Fibroblast of pulmonary artery (primary cell): ENCODE measurements around the gene KLRC3.
"Not testable (repeated sequence)": the region's sequence is repeated elsewhere in the genome, so short reads cannot be mapped to it uniquely, and the experiment has no call there.

Experiments used
- DNase-seq: peaks from one replicate; pipeline ENCODE4 v3.0.0-alpha.2; 2010; ENCODE audit warnings: low read depth
- H3K4me3 ChIP-seq: replicated peaks from 2 replicates; pipeline ENCODE4 v1.5.1; 2011; ENCODE audit warnings: low read depth, mild to moderate bottlenecking, control low read depth, low read length, moderate library complexity
- TF ChIP-seq, protein P1 (sequence below): IDR thresholded peaks from 2 replicates; pipeline ENCODE4 v1.5.1; 2011; ENCODE audit warnings: mild to moderate bottlenecking, control low read depth, low read length, inconsistent platforms; ENCODE audit errors: missing control alignments

KLRC3 gene

DNA sequence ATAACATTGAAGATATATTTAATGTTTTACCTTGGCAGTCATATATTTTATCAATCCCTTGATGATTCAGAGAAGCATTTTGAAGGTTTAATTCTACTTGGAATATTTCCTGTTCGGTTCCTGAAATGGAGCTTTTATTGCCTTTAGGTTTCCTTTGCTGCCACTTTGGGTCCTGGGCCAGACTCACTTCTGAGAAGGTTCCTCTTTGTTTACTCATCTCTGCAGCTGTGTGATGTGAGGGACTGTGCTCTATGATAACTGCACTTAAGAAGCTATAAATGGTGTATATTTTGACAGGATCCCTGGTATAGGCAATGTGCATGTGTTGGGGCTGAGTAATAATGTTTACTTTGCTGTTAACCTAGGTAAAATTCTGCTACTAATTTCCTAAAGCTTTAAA lies at the start of gene KLRC3:
Gene KLRC3, minus strand, starts transcription at position 262 of the 400 bp plus-strand sequence. Its CDS starts 45 bp downstream, at position 217.
- DNase-seq, H3K4me3 ChIP-seq: not testable (repeated sequence)

DNA sequence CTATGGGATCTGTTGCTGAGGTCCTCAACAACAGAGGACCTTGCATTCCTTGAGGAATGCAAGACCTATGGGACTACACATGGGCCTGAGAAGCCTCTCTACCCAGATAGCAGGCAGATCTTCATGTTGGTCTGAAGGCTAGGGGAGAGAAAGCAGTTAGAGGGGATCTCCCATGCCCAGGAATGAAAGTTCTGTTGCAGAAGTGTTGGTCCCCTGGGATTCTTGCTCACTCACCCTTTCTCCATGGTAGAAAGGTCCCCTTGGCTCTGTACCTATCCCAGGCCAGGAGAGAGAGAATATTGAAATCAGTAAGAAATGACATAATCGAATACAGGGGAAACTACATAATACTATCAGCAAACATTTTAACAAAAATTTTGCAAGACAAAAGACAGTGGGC lies 49.3 kb upstream of the KLRC3 start:
- DNase-seq, result no peak
- no peak overlapping the region for H3K4me3 ChIP-seq
- TF ChIP-seq, protein P1, sequence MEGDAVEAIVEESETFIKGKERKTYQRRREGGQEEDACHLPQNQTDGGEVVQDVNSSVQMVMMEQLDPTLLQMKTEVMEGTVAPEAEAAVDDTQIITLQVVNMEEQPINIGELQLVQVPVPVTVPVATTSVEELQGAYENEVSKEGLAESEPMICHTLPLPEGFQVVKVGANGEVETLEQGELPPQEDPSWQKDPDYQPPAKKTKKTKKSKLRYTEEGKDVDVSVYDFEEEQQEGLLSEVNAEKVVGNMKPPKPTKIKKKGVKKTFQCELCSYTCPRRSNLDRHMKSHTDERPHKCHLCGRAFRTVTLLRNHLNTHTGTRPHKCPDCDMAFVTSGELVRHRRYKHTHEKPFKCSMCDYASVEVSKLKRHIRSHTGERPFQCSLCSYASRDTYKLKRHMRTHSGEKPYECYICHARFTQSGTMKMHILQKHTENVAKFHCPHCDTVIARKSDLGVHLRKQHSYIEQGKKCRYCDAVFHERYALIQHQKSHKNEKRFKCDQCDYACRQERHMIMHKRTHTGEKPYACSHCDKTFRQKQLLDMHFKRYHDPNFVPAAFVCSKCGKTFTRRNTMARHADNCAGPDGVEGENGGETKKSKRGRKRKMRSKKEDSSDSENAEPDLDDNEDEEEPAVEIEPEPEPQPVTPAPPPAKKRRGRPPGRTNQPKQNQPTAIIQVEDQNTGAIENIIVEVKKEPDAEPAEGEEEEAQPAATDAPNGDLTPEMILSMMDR, result no peak

DNA sequence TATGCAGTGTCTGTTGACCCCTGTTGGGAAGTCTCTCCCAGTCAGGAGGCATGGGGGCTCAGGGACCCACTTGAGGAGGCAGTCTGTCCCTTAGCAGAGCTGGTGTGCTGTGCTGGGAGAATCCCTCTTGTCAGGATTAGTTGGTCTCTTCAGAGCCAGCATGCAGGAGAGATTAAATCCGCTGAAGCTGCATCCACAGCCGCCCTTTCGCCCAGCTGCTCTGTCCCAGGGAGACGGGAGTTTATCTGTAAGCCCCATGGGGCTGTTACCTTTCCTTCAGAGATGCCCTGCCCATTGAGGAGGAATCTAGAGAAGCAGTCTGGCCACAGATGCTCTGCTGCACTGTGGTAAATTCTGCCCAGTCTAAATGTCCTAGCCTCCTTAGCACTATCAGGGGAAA lies 45.9 kb upstream of the KLRC3 start:
- no peak overlapping the region for H3K4me3 ChIP-seq
- TF ChIP-seq, protein P1, result no peak
- no peak for DNase-seq

DNA sequence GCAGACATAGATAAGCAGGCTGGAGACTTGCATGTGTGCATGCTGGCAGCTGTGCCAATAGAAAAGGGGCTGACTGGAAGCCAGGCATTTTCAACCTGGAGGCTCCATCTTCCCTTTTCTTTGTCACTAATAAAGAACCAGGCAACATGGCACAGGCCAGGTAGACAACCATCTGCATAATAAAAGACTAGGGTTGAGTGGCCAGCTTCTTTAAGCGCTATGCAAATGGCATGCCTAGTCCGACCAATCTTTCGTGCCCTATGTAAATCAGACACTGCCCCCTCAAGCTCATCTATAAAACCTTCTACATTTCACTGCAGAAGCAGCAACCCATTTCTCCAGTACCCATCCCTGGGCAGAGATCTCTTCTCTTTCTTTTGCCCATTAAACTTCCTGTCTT lies 37.4 kb upstream of the KLRC3 start:
- no peak for DNase-seq
- TF ChIP-seq, protein P1, result no peak

DNA sequence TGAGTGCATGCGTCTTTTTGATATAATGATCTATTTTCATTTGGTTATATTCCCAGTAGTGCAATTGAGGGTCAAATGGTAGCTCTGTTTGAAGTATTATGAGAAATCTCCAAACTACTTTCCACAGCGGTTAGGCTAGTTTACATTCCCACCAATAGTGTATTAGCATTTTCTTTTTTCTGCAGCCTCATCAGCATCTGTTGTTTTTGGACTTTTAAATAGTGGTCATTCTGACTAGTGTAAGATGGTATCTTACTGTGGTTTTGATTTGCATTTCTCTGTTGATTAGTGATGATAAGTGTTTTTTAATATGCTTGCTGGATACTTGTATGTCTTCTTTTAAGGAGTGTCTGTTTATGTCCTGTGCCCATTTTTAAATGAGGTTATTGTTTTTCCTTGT lies 36.5 kb upstream of the KLRC3 start:
- no peak overlapping the region for H3K4me3 ChIP-seq

More for the DNA sequence above, 37.4 kb upstream of the KLRC3 start:
- H3K4me3 ChIP-seq, result no peak overlapping the region

DNA sequence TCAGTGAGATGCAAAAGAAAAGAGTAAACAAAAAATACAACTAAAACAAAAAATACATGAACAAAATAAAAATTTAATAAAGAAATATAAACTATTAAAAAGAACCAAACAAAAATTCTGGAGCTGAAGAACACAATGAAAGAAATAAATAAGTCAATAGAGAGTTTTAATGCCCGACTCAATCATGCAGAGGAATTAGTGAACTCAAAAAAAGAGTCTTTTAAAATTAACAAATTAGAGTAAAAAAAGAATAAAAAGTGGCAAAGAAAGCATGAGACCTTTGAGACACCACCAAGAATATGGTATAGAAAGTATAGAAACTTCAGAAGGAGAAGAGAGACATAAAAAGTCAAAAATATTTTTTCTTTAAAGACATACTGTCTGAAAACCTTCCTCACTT lies 35.4 kb upstream of the KLRC3 start:
- no peak overlapping the region for H3K4me3 ChIP-seq
- DNase-seq, result no peak
- TF ChIP-seq, protein P1, result no peak

More for the DNA sequence above, 36.5 kb upstream of the KLRC3 start:
- DNase-seq, result no peak
- TF ChIP-seq, protein P1, result no peak

DNA sequence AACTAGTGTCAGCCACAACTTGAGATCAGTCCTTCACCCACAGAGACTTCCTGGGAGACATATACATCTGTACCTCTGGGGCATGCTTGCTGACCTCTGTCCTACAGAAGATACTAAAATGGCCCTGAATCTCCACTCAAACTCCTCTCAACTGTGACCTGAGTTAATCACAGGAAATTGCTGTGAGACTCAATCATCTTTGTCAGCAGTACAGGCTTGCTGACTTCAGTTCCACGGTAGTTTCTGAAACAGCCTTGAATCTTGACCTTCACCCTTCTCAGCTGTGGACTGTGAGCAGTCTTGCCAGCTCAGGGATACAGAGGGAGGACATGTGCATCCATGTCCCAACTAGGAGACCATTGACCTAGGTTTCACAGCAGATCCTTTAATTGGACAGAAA lies 34.1 kb upstream of the KLRC3 start:
- TF ChIP-seq, protein P1, result no peak
- no peak for DNase-seq
- H3K4me3 ChIP-seq, result no peak overlapping the region
